ENCODE data around the gene RBKS.

RBKS gene

GRCh38 chr2:27890146-27890923 is at the start of gene RBKS, which contains the start of gene BABAM2 (continued):
- TF ChIP-seq, protein P1, sequence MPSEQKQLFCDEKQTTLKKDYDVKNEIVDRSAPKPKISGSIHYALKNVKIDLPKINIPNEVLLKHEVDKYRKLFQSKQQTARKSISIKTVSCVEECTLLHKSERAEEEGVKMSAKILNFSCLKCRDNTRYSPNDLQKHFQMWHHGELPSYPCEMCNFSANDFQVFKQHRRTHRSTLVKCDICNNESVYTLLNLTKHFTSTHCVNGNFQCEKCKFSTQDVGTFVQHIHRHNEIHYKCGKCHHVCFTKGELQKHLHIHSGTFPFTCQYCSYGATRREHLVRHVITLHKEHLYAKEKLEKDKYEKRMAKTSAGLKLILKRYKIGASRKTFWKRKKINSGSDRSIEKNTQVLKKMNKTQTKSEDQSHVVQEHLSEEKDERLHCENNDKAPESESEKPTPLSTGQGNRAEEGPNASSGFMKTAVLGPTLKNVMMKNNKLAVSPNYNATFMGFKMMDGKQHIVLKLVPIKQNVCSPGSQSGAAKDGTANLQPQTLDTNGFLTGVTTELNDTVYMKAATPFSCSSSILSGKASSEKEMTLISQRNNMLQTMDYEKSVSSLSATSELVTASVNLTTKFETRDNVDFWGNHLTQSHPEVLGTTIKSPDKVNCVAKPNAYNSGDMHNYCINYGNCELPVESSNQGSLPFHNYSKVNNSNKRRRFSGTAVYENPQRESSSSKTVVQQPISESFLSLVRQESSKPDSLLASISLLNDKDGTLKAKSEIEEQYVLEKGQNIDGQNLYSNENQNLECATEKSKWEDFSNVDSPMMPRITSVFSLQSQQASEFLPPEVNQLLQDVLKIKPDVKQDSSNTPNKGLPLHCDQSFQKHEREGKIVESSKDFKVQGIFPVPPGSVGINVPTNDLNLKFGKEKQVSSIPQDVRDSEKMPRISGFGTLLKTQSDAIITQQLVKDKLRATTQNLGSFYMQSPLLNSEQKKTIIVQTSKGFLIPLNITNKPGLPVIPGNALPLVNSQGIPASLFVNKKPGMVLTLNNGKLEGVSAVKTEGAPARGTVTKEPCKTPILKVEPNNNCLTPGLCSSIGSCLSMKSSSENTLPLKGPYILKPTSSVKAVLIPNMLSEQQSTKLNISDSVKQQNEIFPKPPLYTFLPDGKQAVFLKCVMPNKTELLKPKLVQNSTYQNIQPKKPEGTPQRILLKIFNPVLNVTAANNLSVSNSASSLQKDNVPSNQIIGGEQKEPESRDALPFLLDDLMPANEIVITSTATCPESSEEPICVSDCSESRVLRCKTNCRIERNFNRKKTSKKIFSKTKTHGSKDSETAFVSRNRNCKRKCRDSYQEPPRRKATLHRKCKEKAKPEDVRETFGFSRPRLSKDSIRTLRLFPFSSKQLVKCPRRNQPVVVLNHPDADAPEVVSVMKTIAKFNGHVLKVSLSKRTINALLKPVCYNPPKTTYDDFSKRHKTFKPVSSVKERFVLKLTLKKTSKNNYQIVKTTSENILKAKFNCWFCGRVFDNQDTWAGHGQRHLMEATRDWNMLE (tag by site-specific recombination; conservative IDR thresholded peaks at IDR 0.05; ENCODE audit: low read depth): no peak
- TF ChIP-seq ZNF121 (tag by site-specific recombination; IDR thresholded peaks at IDR 0.05): no peak
- no peak for TF ChIP-seq FEZF1 (tag by site-specific recombination; IDR thresholded peaks at IDR 0.05)
- TF ChIP-seq ZNF558 (tag by site-specific recombination; IDR thresholded peaks at IDR 0.05): no peak
- no peak for TF ChIP-seq ZNF274 (IDR thresholded peaks at IDR 0.05; ENCODE audit: low read length)
- TF ChIP-seq ZNF274 (tag by site-specific recombination; IDR thresholded peaks at IDR 0.05; ENCODE audit: borderline replicate concordance): no peak
- TF ChIP-seq ZNF132 (tag by site-specific recombination; IDR thresholded peaks at IDR 0.05; ENCODE audit: borderline replicate concordance): no peak
- no peak for TF ChIP-seq ZNF140 (tag by site-specific recombination; IDR thresholded peaks at IDR 0.05)
- TF ChIP-seq ZNF426 (tag by site-specific recombination; IDR thresholded peaks at IDR 0.05): no peak
- no peak for TF ChIP-seq ZNF510 (tag by site-specific recombination; IDR thresholded peaks at IDR 0.05; ENCODE audit: insufficient replicate concordance)
- no peak for TF ChIP-seq ZNF366 (tag by site-specific recombination; conservative IDR thresholded peaks at IDR 0.05)
- TF ChIP-seq ZNF133 (tag by site-specific recombination; IDR thresholded peaks at IDR 0.05): no peak; the same call in 1 of the 2 replicates
- TF ChIP-seq ZNF114 (tag by site-specific recombination; IDR thresholded peaks at IDR 0.05): no peak
- TF ChIP-seq AEBP2 (tag by site-specific recombination; IDR thresholded peaks at IDR 0.05; ENCODE audit: borderline replicate concordance): no peak
- TF ChIP-seq MZF1 (tag by site-specific recombination; IDR thresholded peaks at IDR 0.05; ENCODE audit: borderline replicate concordance): no peak
- no peak for TF ChIP-seq HOXC10 (CRISPR knock-in tag; IDR thresholded peaks at IDR 0.05)
- no peak for TF ChIP-seq ZFP69B (tag by site-specific recombination; IDR thresholded peaks at IDR 0.05)
- TF ChIP-seq ZNF157 (tag by site-specific recombination; IDR thresholded peaks at IDR 0.05): no peak
- TF ChIP-seq ZNF423 (tag by site-specific recombination; IDR thresholded peaks at IDR 0.05): no peak
- TF ChIP-seq ZNF677 (tag by site-specific recombination; IDR thresholded peaks at IDR 0.05): no peak
- TF ChIP-seq, protein P2, sequence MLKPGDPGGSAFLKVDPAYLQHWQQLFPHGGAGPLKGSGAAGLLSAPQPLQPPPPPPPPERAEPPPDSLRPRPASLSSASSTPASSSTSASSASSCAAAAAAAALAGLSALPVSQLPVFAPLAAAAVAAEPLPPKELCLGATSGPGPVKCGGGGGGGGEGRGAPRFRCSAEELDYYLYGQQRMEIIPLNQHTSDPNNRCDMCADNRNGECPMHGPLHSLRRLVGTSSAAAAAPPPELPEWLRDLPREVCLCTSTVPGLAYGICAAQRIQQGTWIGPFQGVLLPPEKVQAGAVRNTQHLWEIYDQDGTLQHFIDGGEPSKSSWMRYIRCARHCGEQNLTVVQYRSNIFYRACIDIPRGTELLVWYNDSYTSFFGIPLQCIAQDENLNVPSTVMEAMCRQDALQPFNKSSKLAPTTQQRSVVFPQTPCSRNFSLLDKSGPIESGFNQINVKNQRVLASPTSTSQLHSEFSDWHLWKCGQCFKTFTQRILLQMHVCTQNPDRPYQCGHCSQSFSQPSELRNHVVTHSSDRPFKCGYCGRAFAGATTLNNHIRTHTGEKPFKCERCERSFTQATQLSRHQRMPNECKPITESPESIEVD (tag by site-specific recombination; IDR thresholded peaks at IDR 0.05): no peak
- TF ChIP-seq ZNF529 (tag by site-specific recombination; IDR thresholded peaks at IDR 0.05; ENCODE audit: insufficient replicate concordance): no peak
- TF ChIP-seq ZFHX2 (tag by site-specific recombination; conservative IDR thresholded peaks at IDR 0.05): peak; percentile 96
- TF ChIP-seq, protein P3, sequence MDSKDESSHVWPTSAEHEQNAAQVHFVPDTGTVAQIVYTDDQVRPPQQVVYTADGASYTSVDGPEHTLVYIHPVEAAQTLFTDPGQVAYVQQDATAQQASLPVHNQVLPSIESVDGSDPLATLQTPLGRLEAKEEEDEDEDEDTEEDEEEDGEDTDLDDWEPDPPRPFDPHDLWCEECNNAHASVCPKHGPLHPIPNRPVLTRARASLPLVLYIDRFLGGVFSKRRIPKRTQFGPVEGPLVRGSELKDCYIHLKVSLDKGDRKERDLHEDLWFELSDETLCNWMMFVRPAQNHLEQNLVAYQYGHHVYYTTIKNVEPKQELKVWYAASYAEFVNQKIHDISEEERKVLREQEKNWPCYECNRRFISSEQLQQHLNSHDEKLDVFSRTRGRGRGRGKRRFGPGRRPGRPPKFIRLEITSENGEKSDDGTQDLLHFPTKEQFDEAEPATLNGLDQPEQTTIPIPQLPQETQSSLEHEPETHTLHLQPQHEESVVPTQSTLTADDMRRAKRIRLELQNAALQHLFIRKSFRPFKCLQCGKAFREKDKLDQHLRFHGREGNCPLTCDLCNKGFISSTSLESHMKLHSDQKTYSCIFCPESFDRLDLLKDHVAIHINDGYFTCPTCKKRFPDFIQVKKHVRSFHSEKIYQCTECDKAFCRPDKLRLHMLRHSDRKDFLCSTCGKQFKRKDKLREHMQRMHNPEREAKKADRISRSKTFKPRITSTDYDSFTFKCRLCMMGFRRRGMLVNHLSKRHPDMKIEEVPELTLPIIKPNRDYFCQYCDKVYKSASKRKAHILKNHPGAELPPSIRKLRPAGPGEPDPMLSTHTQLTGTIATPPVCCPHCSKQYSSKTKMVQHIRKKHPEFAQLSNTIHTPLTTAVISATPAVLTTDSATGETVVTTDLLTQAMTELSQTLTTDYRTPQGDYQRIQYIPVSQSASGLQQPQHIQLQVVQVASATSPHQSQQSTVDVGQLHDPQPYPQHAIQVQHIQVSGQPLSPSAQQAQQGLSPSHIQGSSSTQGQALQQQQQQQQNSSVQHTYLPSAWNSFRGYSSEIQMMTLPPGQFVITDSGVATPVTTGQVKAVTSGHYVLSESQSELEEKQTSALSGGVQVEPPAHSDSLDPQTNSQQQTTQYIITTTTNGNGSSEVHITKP (tag by site-specific recombination; IDR thresholded peaks at IDR 0.05): peak; percentile 24; the same call in 1 of the 2 replicates
- peak; percentile 85 for TF ChIP-seq WT1 (tag by site-specific recombination; IDR thresholded peaks at IDR 0.05)
- TF ChIP-seq SETDB1 (IDR thresholded peaks at IDR 0.05; ENCODE audit: insufficient read length, low read length): no peak
- peak; percentile 91 for TF ChIP-seq EGR2 (tag by site-specific recombination; IDR thresholded peaks at IDR 0.05; ENCODE audit: low read depth)
- peak; percentile 44 for TF ChIP-seq KLF16 (tag by site-specific recombination; IDR thresholded peaks at IDR 0.05)

All from HEK293 (cell line).